ENCODE results near the gene ANAPC1.
"Not testable (repeated sequence)": the region's sequence is repeated elsewhere in the genome, so short reads cannot be mapped to it uniquely, and the experiment has no call there.

DNA sequence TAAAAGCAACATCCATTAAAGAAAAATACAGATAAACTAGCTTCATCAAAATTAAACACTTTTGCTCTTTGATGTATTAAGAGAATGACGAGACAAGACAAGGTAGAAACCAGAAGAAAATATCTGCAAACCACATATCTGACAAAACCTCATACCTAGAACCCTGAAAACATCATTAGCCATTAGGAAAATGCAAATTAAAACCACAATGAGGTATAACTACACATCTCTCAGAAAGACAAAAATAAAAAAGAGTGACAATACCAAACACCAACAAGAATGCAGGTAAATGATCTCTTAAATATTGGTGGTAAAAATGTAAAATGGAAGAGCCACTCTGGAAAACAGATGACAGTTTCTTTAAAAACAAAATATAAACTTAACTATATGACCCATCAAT lies 53.5 kb downstream of the ANAPC1 start:
- TF ChIP-seq, protein P1, sequence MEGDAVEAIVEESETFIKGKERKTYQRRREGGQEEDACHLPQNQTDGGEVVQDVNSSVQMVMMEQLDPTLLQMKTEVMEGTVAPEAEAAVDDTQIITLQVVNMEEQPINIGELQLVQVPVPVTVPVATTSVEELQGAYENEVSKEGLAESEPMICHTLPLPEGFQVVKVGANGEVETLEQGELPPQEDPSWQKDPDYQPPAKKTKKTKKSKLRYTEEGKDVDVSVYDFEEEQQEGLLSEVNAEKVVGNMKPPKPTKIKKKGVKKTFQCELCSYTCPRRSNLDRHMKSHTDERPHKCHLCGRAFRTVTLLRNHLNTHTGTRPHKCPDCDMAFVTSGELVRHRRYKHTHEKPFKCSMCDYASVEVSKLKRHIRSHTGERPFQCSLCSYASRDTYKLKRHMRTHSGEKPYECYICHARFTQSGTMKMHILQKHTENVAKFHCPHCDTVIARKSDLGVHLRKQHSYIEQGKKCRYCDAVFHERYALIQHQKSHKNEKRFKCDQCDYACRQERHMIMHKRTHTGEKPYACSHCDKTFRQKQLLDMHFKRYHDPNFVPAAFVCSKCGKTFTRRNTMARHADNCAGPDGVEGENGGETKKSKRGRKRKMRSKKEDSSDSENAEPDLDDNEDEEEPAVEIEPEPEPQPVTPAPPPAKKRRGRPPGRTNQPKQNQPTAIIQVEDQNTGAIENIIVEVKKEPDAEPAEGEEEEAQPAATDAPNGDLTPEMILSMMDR (IDR thresholded peaks at IDR 0.05), result not testable (repeated sequence)
- not testable (repeated sequence) for TF ChIP-seq POLR2A (IDR thresholded peaks at IDR 0.05)
